HG03354 (cell line): ENCODE measurements around the gene WDFY4.

ENCODE experiments used
- ATAC-seq: cut with Tn5 transposase; IDR thresholded peaks from one replicate; pipeline ENCODE4 v1.9.1; 2021; ENCODE audit warnings: mild to moderate bottlenecking; ENCODE audit not compliant: unreplicated experiment, poor library complexity, severe bottlenecking

Gene WDFY4

DNA sequence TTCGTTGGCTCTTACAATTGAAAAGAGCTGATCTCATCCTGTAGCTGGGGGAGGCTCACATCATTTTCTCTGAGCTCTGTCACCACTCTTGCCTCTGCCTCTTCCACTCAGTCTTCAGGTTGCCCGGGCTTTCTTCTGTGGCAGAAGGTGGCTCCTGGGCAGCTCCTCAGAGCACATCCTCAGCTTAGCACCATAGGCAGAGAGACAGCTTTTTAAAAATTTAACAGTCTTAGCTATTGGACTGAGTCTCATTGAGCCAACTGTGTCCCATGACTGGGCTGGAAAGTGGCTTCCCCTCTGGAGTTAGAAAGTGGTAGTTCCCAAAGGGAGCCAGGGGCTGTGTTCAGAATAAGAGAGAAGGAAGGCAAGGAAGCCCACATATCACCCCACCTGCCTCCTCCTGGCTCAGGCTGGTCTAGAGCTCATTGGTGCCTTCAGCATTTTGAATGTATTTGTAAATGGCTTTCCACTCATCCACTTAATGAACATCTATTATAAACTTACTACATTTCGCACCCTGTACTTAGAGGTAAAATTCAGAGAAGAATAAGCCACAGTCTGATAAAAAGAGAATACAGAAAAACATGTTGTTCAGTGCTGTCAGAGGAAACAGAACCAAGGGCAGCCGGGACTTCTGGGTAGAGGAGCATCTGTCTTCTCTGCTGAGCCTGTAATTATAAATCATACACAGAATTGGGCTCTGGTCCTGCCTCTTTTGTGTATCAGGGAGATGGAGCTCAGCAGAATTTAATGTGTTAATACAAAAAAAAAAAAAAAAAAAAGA is 119.3 kb downstream of the WDFY4 start:
- no peak for ATAC-seq

DNA sequence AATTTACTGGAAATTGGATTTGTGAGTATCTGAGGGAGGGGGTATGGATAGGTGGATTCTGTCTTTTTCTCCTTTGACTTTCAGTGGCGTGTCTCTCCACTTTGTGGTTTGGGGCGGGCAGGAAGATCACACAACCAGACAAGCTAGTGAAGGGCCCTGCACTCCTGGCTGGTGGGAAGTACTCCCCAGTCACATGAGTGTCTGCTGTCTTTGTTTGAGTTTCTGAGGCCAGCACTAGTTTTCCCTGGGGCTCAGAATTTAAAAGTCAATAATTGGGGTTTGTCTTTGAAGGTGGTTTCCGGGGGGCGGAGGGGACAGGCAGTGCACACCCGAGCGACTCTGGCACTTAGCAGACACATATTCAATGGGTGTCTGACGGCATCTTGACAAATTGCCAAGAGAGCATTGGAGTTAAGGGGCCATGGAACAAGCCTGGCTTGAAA is 120.1 kb downstream of the WDFY4 start:
- ATAC-seq: peak; percentile 30

DNA sequence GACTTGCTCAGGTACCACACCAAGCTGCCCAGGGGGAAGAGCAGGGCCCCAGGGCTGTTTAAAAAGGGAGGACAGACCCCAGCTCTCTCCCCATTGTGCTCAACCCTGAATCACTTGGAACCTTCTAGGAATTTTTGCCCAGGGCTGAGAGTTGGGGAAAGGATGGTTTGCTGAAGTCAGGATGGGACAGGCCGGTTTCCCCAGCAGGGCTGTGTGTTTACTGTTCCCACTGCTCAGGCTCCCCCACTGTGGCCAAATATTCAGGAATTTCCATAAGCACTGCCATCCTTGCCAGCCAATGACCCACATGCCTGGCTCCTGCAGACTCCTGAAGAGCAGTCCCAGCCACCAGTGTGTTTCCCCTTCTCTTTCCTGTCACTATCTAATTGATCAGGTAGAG is 120.7 kb downstream of the WDFY4 start:
- ATAC-seq: no peak

DNA sequence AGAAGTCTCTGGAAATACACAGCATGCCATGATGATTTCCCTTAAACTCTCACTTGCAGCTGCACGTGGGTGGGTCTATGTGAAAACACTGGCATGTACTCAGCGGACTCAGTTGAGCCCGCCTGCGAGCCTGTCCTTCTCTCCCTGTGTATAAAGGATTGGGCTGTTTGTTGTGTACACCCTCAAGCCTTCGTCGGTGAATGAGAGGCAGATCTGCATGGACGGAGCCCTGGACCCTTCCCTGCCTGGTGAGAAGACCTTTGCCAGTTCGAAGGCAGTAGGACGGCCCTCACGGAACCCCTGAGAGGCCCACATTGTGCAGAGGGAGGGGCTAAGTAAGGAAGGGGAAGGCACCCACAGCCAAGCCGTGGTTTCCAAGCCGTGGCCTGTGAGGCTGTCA is 121.2 kb downstream of the WDFY4 start:
- no peak for ATAC-seq

DNA sequence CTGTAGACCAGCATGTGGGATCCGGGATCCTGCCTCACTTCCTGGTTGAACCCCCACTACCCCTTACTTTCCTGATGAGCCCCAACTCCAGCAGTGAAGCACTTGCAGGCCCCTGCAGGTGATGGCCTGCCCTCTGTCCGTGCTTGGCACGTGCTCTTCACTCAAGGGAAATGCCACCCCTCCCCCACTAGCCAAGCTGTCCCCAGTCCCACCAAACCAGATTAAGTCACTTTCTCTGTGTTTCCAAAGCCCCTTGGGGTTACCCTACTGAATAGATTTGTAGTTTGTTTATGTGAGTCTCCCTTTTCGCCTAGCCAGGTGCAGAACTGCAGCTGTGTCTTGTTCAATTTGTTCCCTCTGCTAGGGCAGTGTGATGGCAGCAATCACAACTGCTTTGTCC is 121.7 kb downstream of the WDFY4 start:
- no peak for ATAC-seq

DNA sequence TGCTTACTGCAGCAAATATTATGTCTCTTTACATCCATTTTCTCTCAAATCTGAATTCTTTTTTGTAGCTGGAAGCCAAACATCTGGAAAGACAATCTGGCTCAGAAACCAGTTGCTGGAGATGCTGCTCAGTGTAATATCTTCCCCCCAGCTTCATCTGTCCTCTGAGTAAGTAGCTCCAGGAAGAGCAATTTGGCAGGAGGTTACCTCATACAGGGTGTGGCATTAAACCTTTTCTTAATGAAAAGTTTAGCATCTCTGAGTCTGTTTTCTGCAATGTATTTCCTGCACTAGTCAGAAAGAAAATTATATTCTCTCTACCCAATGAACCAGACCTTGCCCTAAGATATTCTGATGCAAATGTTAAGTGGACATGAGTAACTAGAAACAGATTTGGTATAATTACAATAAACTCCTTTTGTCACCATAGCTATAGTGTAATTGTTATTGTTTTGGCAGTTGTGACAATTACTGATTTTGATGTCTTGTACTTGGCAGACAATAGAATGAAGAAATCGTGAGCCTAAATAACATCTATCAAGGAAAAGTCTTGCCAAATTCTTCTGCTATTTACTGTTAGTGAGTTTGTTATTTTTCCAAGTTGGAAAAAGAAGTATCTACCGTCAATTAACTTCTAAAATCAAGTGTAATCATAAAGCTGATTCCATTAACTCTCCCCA is 123.3 kb downstream of the WDFY4 start:
- no peak for ATAC-seq

DNA sequence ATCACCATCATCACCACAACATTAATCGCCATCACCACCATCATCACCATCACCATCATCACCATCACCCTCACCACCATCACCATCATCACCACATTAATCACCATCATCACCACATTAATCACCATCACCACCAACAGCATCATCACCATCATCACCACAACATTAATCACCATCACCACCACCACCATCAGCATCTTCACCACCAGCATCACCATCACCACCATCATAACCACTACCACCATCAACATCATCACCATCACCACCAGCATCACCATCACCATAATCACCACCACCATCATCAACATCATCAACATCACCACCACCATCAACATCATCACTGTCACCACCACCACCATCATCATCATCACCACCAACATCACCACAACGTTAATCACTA is 124.6 kb downstream of the WDFY4 start:
- no peak for ATAC-seq

DNA sequence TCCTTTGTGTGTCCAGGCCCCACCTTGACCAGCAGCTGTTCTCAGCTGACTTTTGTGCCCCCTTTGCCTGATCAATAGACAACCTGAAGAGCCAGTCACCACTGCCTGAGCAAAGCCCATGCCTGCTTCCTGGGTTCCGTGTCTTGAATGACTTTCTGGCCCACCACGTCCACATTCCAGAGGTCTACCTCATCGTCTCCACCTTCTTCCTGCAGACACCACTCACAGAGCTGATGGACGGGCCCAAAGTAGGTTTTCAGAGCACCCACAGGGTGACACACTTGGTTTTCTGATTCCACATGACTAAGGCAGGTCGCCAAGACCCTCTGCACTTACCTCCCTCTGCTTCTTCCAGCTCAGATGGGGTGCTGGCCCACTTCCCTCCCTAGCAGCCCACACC is 126.8 kb downstream of the WDFY4 start:
- no peak for ATAC-seq

DNA sequence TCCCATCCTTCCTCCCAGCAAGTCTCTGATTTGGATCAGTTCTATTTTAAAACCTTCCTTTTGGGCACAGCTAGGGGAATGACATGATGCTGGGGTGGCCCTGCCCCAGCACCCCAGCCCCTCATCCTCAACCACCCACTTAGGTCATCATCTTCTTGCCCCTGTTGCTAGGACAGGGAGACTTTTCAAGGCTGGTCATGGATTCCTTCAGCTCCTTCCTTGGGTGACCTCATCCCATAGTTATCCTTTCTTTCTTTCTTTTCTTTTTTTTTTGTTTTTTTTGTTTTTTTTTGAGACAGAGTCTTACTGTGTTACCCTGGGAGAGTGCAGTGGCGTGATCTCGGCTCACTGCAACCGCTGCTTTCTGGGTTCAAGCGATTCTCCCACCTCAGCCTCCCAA is 127.2 kb downstream of the WDFY4 start:
- no peak for ATAC-seq

DNA sequence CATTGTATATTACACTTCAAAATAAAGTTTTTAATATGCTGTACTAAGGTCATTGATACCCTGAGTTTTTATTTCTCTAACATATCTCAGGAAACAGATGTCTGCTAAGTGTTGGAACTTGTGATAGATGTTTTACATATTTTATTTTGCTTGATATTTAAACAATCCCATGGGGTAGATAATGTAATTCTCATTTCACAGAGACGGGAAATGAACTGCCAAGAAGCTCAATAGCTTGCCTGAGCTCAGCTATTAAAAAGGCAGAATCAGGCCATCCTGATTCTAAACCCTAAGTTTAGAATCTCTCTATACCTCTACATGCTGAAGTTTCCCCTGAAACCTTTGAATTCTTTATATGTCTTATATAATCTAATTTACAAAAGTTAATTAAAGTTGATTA is 128.6 kb downstream of the WDFY4 start:
- no peak for ATAC-seq

DNA sequence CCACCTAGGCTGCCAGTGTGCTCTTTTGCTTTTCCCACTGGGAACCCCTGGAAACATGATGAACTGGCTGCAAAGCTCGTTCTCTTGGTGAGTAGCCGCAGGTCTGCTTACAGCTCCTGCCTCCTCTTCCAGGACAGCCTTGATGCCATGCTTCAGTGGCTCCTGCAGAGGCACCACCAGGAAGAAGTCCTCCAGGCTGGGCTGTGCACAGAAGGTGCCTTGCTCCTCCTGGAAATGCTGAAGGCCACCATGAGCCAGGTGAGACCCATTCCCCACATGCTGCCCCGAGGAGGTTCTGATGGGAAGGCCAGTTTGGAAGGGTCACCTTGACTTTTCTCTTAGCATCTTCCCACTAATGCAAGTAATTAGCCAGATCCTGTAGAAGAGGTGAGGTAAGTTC is 129.2 kb downstream of the WDFY4 start:
- ATAC-seq: no peak

DNA sequence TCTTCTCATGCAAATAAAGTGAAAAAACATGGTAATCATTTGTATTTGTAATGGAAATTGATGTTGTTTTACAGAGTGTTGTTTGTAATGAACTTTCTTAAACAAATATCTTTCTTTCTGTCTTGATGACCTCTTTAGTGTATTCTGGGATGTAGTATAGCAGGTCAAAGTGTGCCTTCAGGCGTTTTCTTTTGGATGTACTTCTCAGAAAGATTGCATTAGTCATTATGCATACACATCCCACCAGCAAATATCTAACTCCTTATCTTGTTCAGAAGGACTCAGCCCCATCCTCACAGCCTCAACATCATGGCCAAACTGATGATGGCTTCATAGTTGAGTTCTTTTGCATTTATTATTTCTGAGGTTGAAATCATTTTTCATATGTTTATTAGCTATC is 130.3 kb downstream of the WDFY4 start:
- no peak for ATAC-seq

DNA sequence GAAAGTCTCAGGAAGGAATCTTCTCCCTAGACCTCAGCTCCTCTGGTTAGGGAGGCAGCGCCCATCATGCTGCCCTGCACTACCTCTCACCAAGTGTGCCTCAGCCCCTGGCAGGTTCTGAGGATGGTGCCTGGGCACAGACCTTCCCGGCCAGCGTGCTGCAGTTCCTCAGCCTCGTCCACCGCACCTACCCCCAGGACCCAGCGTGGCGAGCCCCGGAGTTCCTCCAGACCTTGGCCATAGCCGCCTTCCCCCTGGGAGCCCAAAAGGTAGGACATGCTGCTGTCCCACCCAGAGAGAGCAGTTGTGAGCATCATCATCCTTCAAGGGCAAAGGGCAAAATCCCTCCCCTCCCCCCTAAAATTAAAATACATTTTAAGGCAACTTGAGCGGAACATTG is 132.5 kb downstream of the WDFY4 start:
- no peak for ATAC-seq

DNA sequence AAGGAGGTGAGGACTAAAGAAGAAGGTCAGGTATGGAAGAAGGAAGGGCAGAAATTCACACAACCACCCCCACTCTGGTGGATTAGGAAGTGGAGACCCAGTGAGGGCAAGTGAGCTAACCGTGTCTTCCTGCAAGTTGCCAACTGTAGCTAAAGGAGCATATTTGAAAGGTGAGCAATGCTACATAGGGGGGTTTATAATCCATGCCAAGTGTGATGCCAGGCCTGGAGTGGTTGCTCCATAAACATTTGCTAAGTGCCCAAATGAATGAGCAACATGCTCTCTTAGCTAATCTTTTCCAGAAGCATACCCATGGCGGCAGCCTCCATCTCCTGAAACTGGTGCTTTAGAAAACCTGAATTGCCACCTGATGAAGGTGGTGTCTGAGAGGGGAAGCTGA is 133.4 kb downstream of the WDFY4 start:
- ATAC-seq: no peak

DNA sequence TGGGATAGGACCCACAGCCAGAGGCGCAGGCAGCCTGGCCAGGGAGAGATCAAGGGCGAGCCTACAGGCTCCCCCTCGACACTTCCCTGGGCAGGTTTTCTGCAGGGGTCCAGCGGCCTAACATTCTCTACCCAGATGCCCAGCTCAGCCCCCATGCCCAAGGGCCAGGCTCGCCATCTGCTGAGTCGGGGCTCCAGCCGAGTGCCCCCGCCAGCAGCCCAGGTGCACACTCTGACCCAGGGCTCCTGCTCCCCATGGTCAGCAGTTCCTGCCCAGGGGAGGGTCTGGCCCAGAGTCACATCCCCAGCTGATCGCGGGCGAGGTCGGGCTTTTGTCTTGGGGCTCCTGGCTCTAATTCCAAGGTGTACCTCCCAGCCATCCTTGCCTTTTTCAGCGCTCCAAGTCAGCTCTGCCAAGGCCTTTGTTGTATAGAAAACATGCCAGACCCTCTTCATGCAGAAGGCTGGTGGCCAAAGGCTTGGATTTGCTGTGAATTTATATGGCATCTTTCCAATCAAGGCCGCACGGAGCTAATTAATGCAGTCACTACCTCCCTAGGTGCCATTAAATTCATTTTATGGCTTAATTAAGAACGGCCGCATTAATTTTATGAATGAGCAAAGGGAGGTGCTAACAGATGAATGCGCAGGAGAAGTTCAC is 134.3 kb downstream of the WDFY4 start:
- no peak for ATAC-seq

DNA sequence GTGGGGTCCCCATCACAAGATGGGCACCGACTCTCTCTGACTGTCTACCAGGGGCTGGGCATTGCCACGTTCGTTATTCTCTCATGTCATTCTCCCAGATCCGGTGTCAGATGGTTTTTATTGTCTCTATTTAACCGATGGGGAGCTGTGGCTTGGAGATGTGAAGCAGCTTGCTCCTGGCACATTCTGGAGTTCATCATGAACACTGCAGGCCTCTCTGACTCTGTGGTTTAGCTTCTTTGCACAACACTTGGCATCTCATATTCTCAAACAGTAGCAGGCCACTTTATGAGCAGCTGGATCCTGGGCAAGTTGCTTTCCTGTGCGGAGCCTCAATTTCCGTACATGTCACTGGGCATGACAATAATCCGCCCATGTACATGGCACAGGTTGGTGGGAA is 135.1 kb downstream of the WDFY4 start:
- ATAC-seq: no peak

DNA sequence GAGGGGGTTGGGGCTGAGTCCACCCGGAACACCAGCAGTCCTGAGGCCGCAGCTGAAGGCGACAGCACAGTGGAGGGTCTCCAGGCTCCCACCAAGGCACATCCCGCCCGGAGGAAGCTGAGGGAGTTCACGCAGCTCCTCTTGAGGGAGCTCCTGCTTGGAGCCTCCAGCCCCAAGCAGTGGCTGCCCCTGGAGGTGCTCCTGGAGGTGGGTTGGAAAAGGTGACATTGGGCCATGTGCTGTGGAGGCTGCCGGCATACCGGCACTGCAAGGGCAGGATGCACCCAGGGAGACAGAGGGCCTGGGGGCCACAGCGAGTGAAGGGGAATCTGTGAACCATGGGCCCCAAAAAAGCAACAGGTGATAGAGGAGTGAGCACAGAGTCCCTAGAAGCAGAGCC is 135.6 kb downstream of the WDFY4 start:
- no peak for ATAC-seq

DNA sequence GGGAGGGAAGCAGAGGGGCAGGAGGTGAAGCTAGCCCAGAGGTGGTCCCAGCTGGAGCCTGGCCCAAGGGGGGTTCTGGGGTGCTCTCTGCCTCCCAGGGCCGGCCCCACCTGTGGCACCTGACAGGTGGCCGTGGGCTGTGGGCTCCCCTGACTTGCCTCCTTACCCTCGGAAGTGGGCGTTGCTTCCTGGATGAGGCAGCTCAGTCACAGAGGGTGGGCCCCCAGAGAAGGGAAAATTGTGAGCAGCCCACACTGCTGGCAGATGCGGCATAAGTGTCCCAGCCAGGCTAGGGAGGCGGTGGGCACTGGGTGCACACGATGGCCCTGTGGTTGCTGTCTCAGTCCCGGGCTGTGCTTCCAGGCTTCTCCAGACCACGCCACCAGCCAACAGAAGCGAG is 136.0 kb downstream of the WDFY4 start:
- no peak for ATAC-seq

DNA sequence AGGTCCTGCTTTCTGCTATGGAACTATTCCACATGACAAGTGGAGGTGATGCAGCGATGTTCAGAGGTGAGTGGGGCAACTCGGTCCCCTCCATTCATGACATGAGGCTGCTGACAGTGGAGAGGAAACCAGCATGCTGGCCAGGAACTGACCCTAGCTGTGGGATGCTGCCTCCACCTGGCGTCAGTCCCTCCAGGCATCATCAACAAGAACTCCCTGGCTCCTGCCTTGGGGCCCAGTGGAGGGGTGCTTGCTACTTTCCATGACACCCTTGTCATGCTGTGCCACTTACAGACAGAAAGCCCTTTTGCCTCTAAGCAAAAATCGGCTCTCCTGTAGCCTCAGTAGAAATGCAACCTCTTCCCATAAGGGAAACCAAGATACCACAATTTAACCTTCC is 136.4 kb downstream of the WDFY4 start:
- ATAC-seq: no peak

DNA sequence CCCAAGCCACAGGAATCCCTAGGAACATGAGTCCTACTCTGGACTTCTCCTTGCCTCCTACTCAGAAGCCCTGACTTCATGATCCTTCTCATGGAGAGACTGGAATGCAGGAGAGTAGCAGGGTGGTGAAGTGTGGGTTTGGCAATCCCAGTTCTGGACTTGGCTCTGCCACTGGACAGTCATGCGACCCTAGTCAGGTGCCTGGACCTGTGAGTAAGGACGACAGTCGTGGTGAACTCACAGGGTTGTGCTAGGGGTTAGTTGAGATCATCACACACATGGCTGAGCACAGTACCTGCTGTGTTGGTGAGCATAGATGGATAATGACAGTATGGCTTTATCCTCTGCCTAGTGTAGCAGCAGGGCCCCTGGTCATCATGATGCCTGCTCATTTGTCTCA is 137.0 kb downstream of the WDFY4 start:
- ATAC-seq: no peak

DNA sequence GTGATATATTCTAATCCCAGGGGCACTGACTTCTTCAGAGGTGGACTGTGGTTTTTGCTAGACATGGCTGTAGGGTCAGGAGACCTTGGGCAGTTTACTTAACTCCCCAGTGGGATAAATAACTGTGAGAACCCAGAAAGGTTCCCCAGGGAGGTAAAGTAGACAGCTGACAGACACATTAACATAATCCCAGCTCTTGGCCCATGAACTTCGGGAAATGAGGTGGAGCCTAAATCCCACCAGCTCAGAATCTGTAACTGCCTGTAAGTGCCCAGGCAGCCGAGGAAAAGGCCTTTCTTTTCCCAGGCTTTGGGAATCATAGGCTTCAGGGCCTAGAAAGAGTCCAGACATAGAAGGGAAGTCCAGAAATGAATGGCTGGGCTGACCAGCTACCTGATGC is 149.0 kb downstream of the WDFY4 start:
- ATAC-seq: no peak
